Loucy (cell line): Measurements from ENCODE around the gene PDE6C.

ENCODE experiments used
- H2AFZ ChIP-seq: fragments of 200-600 bp; sonication (generic); 2 replicates; pipeline ENCODE4 v1.6.0; 2016; ENCODE audit warnings: antibody characterized with exemption, mild to moderate bottlenecking, low read length, moderate library complexity
- H3F3A ChIP-seq: fragments of 200-600 bp; 2 replicates; pipeline ENCODE4 v1.6.0; 2016; ENCODE audit warnings: antibody characterized with exemption, low read depth, mild to moderate bottlenecking
- H3K27me3 ChIP-seq: fragments of 200-600 bp; sonication (generic); 2 replicates; pipeline ENCODE4 v1.6.1; 2014; ENCODE audit warnings: low read length, mild to moderate bottlenecking; ENCODE audit not compliant: insufficient read depth, poor library complexity, severe bottlenecking
- H3K36me3 ChIP-seq: fragments of 200-600 bp; sonication (generic); 2 replicates; pipeline ENCODE4 v1.6.1; 2016; ENCODE audit warnings: low read length; ENCODE audit not compliant: insufficient read depth
- H3K4me1 ChIP-seq: fragments of 200-600 bp; sonication (generic); 2 replicates; pipeline ENCODE4 v1.5.1; 2014; ENCODE audit warnings: low read length, mild to moderate bottlenecking; ENCODE audit not compliant: insufficient read depth, poor library complexity, severe bottlenecking
- H3K4me2 ChIP-seq: fragments of 200-600 bp; sonication (generic); 2 replicates; pipeline ENCODE4 v1.6.0; 2014; ENCODE audit warnings: antibody characterized with exemption, low read length, low read depth, mild to moderate bottlenecking; ENCODE audit not compliant: poor library complexity, severe bottlenecking
- H3K4me3 ChIP-seq: fragments of 200-600 bp; sonication (generic); 2 replicates; pipeline ENCODE4 v1.5.1; 2014; ENCODE audit warnings: low read length, mild to moderate bottlenecking, mixed read lengths; ENCODE audit not compliant: poor library complexity, severe bottlenecking
- H3K79me2 ChIP-seq: fragments of 200-600 bp; sonication (generic); 2 replicates; pipeline ENCODE4 v1.6.1; 2014; ENCODE audit warnings: low read length; ENCODE audit not compliant: insufficient read depth
- H3K9ac ChIP-seq: fragments of 200-600 bp; sonication (generic); 2 replicates; pipeline ENCODE4 v1.6.0; 2014; ENCODE audit warnings: mild to moderate bottlenecking, low read depth, low read length, moderate library complexity; ENCODE audit not compliant: poor library complexity, severe bottlenecking
- H3K9me2 ChIP-seq: fragments of 200-600 bp; sonication (generic); replicated peaks from 2 replicates; pipeline ENCODE4 v1.6.1; 2016; ENCODE audit warnings: low read depth, low read length, mixed read lengths
- H3K9me3 ChIP-seq: fragments of 200-600 bp; sonication (generic); 2 replicates; pipeline ENCODE4 v1.6.1; 2014; ENCODE audit warnings: mild to moderate bottlenecking, antibody characterized with exemption, low read length, low read depth; ENCODE audit not compliant: insufficient read depth
- H4K20me1 ChIP-seq: fragments of 200-600 bp; sonication (generic); 2 replicates; pipeline ENCODE4 v1.6.0; 2014; ENCODE audit warnings: antibody characterized with exemption, low read length, mild to moderate bottlenecking; ENCODE audit not compliant: insufficient read depth, poor library complexity, severe bottlenecking
- EZH2phosphoT487 ChIP-seq: fragments of 200-600 bp; IDR thresholded peaks from 2 replicates; pipeline ENCODE4 v1.6.1; 2018; ENCODE audit warnings: antibody characterized with exemption, mild to moderate bottlenecking, moderate library complexity, borderline replicate concordance
- TF ChIP-seq, protein P1 (sequence below): fragments of 200-600 bp; sonication (generic); conservative IDR thresholded peaks from 2 replicates; pipeline ENCODE4 v1.5.1; 2014; ENCODE audit warnings: mild to moderate bottlenecking, antibody characterized with exemption, low read length

PDE6C gene

DNA sequence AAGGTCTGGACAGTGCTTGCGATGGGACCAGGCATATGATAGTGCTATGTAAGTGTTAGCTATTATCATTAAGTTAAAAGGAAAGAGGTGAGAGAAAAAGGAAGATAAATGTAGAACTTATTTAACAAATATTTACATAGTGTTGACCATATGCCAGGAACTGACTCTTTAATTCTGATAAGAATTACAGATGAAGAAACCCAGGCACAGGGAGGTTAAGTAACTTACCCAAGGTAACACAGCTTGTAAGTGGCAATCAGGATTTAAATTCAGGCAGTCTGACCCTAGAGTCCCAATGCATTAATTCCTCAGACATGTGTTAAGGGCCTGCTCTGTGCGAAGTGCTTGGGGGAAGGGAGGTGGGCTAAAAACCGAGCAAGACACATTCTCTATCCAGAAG lies 34.8 kb upstream of the PDE6C start:
- Histone ChIP-seq H3K4me1 (peaks cover 12% of the 10 kb centered on the region), H3K4me3 (no peak overlapping the region), H3K9me3 (no peaks in the 10 kb centered on the region), H3K9me2 (no peaks in the 10 kb centered on the region), H3F3A (no peaks in the 10 kb centered on the region), H3K4me2 (no peak overlapping the region), H3K27me3 (no peaks in the 10 kb centered on the region), H2AFZ (no peak overlapping the region), H3K79me2 (no peaks in the 10 kb centered on the region), H4K20me1 (no peaks in the 10 kb centered on the region), H3K36me3 (no peaks in the 10 kb centered on the region), H3K9ac (no peak overlapping the region)
- TF ChIP-seq EZH2phosphoT487: no peak
- TF ChIP-seq, protein P1, sequence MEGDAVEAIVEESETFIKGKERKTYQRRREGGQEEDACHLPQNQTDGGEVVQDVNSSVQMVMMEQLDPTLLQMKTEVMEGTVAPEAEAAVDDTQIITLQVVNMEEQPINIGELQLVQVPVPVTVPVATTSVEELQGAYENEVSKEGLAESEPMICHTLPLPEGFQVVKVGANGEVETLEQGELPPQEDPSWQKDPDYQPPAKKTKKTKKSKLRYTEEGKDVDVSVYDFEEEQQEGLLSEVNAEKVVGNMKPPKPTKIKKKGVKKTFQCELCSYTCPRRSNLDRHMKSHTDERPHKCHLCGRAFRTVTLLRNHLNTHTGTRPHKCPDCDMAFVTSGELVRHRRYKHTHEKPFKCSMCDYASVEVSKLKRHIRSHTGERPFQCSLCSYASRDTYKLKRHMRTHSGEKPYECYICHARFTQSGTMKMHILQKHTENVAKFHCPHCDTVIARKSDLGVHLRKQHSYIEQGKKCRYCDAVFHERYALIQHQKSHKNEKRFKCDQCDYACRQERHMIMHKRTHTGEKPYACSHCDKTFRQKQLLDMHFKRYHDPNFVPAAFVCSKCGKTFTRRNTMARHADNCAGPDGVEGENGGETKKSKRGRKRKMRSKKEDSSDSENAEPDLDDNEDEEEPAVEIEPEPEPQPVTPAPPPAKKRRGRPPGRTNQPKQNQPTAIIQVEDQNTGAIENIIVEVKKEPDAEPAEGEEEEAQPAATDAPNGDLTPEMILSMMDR: no peak

DNA sequence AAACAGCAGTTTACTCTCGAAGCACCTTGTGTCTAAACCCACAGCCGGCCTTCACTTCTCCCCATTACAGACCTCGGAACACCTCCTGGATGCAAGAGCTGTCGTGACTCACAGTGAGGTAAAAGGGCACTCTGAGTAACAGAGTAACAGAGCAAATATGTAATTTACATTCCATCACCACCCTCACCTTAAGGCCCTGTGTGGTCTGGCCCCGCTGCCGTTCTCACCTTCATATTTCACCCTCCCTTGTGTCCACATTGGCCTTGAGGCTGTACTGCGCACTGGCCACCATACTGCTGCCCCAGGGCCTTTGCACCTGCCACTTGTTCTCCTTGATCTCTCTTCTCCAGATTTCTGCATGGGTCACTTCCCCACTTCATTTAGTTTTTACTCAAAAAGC lies 33.2 kb upstream of the PDE6C start:
- H3K9ac ChIP-seq: no peak overlapping the region
- no peak overlapping the region for H3K4me3 ChIP-seq
- no peaks in the 10 kb centered on the region for H3K27me3 ChIP-seq
- no peak overlapping the region for H2AFZ ChIP-seq
- H3K79me2 ChIP-seq: no peaks in the 10 kb centered on the region
- no peaks in the 10 kb centered on the region for H3K9me2 ChIP-seq
- no peaks in the 10 kb centered on the region for H3K36me3 ChIP-seq
- H3K4me1 ChIP-seq: peaks cover 4% of the 10 kb centered on the region
- no peak for TF ChIP-seq EZH2phosphoT487
- TF ChIP-seq, protein P1: no peak
- H3K9me3 ChIP-seq: no peaks in the 10 kb centered on the region
- no peaks in the 10 kb centered on the region for H3F3A ChIP-seq
- H4K20me1 ChIP-seq: no peaks in the 10 kb centered on the region
- no peak overlapping the region for H3K4me2 ChIP-seq

DNA sequence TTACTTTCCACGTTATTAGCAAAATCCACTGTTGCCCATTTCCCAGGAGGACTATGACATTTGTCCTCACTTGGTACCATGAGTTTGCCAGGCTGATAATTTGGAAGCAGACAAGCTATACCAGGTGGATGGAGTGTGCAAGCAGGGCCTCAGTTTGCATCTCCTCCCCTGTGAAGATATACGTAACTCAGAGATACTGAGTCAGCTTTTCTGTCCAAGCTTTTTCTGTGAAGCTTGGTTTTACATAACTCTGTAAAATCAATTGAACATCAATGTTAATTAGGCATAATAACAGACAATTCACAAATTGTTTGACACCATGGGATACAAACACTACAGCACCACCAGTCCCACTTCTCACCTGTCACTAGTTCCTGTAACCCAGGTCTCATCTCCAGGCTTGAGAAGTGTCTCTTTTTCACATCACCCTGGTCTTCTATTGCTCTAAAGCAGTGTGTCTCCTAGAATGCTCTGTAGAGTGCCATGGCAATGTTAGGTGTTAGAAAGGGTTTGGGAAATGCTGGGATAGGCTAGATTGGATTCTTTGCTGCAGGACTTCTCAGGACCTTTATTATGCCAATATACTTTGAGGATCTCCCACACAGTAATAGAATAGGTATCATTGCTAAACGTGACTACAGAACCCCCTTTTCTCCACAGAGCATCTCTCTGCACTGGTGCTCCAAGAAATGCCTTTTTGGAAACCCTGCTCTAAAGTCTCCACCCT lies 32.2 kb upstream of the PDE6C start:
- Histone ChIP-seq H3K4me1 (peaks cover 4% of the 10 kb centered on the region), H3K9ac (no peak overlapping the region), H3K36me3 (no peaks in the 10 kb centered on the region), H2AFZ (no peak overlapping the region), H3F3A (no peaks in the 10 kb centered on the region), H3K79me2 (no peaks in the 10 kb centered on the region), H3K4me2 (no peak overlapping the region), H3K4me3 (no peak overlapping the region), H4K20me1 (no peaks in the 10 kb centered on the region), H3K9me2 (no peaks in the 10 kb centered on the region), H3K27me3 (no peaks in the 10 kb centered on the region), H3K9me3 (no peaks in the 10 kb centered on the region)
- TF ChIP-seq EZH2phosphoT487: no peak

DNA sequence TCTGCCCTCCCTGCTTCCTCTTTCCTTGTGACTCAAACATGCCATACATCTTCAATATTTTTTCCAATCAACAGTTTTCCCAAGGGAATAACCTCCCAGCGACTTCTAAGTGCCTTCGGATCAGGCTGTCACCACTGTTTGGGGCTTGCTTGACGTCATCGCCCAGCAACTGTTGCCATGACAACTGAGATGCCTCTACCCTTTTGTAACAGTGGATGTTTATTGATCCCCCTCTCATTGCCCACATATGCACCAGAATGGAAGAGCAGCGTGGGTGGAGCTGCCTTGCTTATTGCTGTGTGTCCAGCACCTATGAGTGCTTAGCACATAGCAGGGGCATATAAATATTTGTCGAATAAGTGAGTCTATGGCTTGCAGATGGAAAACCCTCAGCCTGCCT lies 31.5 kb upstream of the PDE6C start:
- H3K27me3 ChIP-seq: no peaks in the 10 kb centered on the region
- no peaks in the 10 kb centered on the region for H3K9me2 ChIP-seq
- no peaks in the 10 kb centered on the region for H3K79me2 ChIP-seq
- no peak overlapping the region for H3K4me2 ChIP-seq
- TF ChIP-seq EZH2phosphoT487: no peak
- no peaks in the 10 kb centered on the region for H3F3A ChIP-seq
- no peaks in the 10 kb centered on the region for H3K9me3 ChIP-seq
- no peak overlapping the region for H3K4me3 ChIP-seq
- H3K4me1 ChIP-seq: peaks cover 4% of the 10 kb centered on the region
- no peak overlapping the region for H3K9ac ChIP-seq
- no peaks in the 10 kb centered on the region for H4K20me1 ChIP-seq
- H2AFZ ChIP-seq: no peak overlapping the region
- no peaks in the 10 kb centered on the region for H3K36me3 ChIP-seq
